Colonic mucosa (tissue), 4 donors: ENCODE results near the gene ZNF296. TPM values are rescaled to one million over a fixed set of nuclear protein-coding genes. Genes with fewer than 3 reads are reported as not detected.
A peak's percentile ranks its signal among the peaks of the same experiment; 100 is the strongest.
"Not testable (repeated sequence)": the region's sequence is repeated elsewhere in the genome, so short reads cannot be mapped to it uniquely, and the experiment has no call there.

Experiments used
- DNase-seq: peaks from one replicate; pipeline ENCODE4 v3.0.0-alpha.2; 2020
- H3K27ac ChIP-seq: fragments of 200-600 bp; one replicate; pipeline ENCODE4 v1.8.0; 2021
- H3K27me3 ChIP-seq: fragments of 200-600 bp; one replicate; pipeline ENCODE4 v1.8.0; 2021
- H3K36me3 ChIP-seq: fragments of 200-600 bp; one replicate; pipeline ENCODE4 v1.8.0; 2021
- H3K4me1 ChIP-seq: fragments of 200-600 bp; one replicate; pipeline ENCODE4 v1.8.0; 2021; ENCODE audit warnings: mild to moderate bottlenecking
- H3K4me3 ChIP-seq: fragments of 200-600 bp; one replicate; pipeline ENCODE4 v1.8.0; 2021
- H3K9ac ChIP-seq, 2 donors: one replicate each; pipeline ENCODE4 v1.7.0; 2013; ENCODE audit warnings: control low read depth in 2 of 2, low read depth in 2 of 2, low read length in 2 of 2
- H3K9me3 ChIP-seq: fragments of 200-600 bp; one replicate; pipeline ENCODE4 v1.8.0; 2021
- intact Hi-C: fragments of 100-400 bp; cut with DNase I; formaldehyde crosslinking; loops from one replicate; pipeline ENCODE4 v1.14.1; 2022
- total RNA-seq, 2 donors: library from RNA; stranded (reverse); fragmentation: NEBNext Ultra II Directional in 1 of 2; extraction: Animal tissue kit (Norgen Biotek cat#: 25700) in 1 of 2; gene quantifications; one replicate each; pipeline ENCODE4 v1.2.1, GENCODE V29; 2021
- TF ChIP-seq, protein P1 (sequence below): fragments of 200-600 bp; IDR thresholded peaks from one replicate; pipeline ENCODE4 v1.8.0; 2022; ENCODE audit warnings: antibody characterized with exemption, mild to moderate bottlenecking
- donor health status: healthy.
- donor health status: DM: no; HTN: no; CAD: no.
- donor health status: DM: no; HTN: no; CAD: no.

ZNF296 gene
- total RNA-seq, 2 donors from 2014 or later: 3.4 to 7.0 TPM

DNA sequence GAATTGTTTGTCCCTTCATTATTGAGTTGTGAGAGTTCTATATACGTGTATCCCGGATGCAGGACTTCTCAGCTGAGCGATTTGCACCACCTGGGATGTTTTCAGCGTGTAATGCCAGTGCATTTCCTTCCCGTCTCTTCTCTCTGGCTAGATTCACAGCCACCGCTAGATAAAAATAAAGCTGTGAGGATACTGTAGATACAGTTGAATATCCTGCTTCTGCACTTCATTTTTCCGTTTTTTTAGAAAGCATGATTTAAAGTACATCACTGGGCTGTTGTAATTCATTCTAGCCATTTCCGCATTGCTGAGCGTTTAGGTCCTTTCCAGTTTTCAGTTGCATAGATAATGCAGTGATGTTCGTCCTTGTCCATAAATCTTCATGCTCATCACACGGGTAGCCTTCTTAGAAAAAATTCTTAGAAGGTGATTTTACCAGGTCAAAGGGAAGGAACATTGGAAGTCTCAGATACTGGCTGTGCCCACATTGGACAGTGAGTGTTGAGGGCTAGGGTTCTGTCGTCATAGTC, 31.4 kb upstream of the ZNF296 start:
- no peaks in the 10 kb centered on the region for H3K27me3 ChIP-seq
- no peak overlapping the region for H3K9ac ChIP-seq
- intact Hi-C loops: no loop called here
- no peak overlapping the region for H3K27ac ChIP-seq
- peaks cover 10% of the 10 kb centered on the region for H3K4me1 ChIP-seq
- no peaks in the 10 kb centered on the region for H3K36me3 ChIP-seq
- H3K9me3 ChIP-seq: no peaks in the 10 kb centered on the region
- no peak overlapping the region for H3K4me3 ChIP-seq
- TF ChIP-seq, protein P1, sequence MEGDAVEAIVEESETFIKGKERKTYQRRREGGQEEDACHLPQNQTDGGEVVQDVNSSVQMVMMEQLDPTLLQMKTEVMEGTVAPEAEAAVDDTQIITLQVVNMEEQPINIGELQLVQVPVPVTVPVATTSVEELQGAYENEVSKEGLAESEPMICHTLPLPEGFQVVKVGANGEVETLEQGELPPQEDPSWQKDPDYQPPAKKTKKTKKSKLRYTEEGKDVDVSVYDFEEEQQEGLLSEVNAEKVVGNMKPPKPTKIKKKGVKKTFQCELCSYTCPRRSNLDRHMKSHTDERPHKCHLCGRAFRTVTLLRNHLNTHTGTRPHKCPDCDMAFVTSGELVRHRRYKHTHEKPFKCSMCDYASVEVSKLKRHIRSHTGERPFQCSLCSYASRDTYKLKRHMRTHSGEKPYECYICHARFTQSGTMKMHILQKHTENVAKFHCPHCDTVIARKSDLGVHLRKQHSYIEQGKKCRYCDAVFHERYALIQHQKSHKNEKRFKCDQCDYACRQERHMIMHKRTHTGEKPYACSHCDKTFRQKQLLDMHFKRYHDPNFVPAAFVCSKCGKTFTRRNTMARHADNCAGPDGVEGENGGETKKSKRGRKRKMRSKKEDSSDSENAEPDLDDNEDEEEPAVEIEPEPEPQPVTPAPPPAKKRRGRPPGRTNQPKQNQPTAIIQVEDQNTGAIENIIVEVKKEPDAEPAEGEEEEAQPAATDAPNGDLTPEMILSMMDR: no peak
- no peak for DNase-seq

DNA sequence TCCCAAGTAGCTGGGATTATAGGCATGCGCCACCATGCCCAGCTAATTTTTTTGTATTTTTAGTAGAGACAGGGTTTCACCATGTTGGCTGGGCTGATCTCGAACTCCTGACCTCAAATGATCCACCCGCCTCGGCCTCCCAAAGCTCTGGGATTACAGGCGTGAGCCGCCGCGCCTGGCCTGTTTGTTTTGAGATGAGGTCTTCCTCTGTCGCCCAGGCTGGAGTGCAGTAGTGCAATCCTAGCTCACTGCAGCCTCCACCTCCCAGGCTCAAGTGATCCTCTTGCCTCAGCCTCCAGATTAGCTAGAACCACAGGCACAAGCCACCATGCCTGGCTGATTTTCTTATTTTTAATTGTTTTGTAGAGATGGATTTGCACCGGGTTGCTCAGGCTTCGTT, 30.1 kb upstream of the ZNF296 start:
- H3K9ac ChIP-seq, H3K4me3 ChIP-seq, H3K36me3 ChIP-seq, H3K27ac ChIP-seq, H3K9me3 ChIP-seq, H3K27me3 ChIP-seq, intact Hi-C loops, DNase-seq: not testable (repeated sequence)
- peaks cover 13% of the 10 kb centered on the region for H3K4me1 ChIP-seq

DNA sequence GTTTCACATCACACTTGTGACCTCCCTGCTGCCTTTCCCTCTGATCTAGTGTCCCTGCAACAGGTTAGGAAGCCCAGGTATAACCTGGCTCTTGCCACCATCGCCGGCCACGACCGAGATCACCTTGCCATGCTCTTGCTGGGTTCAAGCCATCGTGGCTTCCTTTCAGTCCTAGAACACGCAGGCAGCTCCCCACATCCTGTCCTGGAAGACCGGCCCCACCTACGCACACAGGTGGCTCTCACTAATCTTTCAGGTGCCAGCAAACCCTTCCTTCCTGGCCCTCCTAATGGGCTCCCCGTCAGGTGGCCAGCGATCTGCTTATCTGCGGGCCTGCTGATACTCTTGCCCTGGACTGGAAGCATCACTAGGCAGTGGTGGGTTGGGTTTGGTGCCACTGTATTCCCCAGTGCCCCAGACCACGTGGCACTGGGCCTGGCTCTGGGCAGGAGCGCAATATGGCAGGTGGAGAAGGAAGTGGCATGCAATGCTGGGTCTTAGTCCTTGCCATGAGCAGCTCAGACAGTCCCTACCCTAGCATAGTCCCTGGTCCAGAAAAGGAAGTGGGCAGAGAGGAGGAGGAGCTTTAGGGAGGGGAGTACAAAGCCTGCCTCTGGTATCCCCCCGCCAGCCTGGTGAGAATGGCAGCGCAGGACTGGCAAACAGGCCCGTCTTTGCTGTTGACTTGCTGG, 28.5 kb upstream of the ZNF296 start:
- no peak overlapping the region for H3K4me3 ChIP-seq
- H3K4me1 ChIP-seq: peaks cover 16% of the 10 kb centered on the region
- no peaks in the 10 kb centered on the region for H3K9me3 ChIP-seq
- H3K36me3 ChIP-seq: no peaks in the 10 kb centered on the region
- intact Hi-C loops: no loop called here
- H3K27me3 ChIP-seq: no peaks in the 10 kb centered on the region
- H3K9ac ChIP-seq: no peak overlapping the region
- TF ChIP-seq, protein P1: no peak
- no peak overlapping the region for H3K27ac ChIP-seq
- no peak for DNase-seq

DNA sequence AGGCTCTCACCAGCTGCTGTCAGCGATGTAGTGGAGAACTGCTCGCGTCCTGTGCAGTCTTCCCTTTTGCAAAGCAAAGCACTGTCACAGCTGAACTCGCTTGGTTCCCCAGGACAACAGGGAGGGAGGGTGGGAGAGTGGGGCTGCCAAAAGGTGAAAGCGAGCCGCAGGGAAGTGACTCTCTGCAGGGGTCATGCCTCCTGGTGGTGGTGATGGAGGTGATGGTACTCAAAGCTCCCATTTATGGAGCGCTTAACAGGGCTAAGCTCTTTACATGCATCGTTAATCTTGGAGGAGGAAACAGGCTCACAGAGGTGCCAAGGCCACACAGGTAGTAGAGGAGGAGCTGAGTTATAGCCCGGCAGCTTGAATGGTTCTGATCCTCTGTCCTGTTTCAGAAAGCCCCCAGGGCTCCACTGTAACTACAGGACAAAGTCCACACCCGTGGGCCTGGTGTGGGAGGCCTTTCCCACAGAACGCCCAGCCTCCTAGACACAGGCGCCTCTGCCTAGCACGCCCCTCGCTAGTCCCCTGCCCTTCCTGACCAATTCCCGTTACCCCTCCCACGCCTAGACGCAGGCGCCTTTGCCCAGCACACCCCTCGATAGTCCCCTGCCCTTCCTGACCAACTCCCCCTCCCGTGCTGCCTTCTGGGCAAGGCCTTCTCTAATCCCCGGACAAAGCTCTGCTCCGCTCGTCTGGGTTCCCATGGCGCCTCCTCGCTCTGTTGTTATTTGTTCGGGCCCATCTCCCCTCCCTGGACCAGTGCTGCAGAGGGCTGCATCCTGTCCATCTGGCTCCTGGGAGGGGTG, 27.4 kb upstream of the ZNF296 start:
- Histone ChIP-seq H3K4me1 (peaks cover 16% of the 10 kb centered on the region), H3K36me3 (no peaks in the 10 kb centered on the region), H3K9ac (peak overlapping the region; percentile 3 to 21), H3K27me3 (no peaks in the 10 kb centered on the region), H3K9me3 (no peaks in the 10 kb centered on the region), H3K27ac (no peak overlapping the region), H3K4me3 (no peak overlapping the region)
- no peak for DNase-seq
- TF ChIP-seq, protein P1: no peak
- intact Hi-C loops: no loop called here

DNA sequence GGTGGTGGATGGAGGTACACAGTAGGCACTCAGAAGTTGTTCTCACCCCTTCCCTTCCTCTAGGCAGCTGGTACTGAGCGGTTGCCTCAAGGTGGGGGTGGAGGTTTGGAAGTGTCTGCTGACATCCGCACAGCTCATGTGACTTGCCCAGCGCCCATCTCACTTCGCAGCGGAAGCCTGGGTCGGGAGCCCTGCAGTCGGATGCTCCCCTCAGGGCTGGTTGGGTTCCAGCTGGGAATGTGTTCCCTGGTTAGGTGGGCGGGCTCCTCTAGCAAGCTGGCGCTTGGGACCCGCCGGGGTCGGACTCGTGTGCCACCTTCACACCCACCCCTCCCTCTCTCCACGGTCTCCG, 26.9 kb upstream of the ZNF296 start:
- no peaks in the 10 kb centered on the region for H3K27me3 ChIP-seq
- no peak overlapping the region for H3K27ac ChIP-seq
- no peaks in the 10 kb centered on the region for H3K9me3 ChIP-seq
- H3K9ac ChIP-seq: no peak overlapping the region
- H3K4me1 ChIP-seq: peaks cover 16% of the 10 kb centered on the region
- TF ChIP-seq, protein P1: no peak
- no peak overlapping the region for H3K4me3 ChIP-seq
- intact Hi-C loops: no loop called here
- H3K36me3 ChIP-seq: no peaks in the 10 kb centered on the region
- DNase-seq: no peak

DNA sequence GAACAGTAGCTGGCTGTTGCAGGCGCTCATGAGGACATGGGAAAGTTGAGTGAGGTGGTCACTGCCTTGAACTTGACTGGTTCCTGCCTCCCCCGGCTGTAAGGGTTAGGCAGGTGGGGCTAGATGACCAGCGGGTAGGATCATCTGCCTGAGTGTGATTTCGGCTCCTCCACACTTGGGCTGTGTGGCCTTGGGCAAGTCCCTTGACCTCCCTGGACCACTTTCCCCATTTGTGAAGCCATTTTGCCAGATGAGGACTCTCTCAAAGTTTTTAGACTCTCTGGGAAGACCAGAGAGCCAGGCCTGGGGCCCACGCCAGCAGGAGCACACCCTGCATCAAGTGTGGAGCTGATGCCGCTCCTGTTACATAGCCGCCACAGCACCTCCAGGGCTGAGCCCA, 26.2 kb upstream of the ZNF296 start:
- no peak overlapping the region for H3K9ac ChIP-seq
- no peaks in the 10 kb centered on the region for H3K27me3 ChIP-seq
- H3K4me1 ChIP-seq: peaks cover 16% of the 10 kb centered on the region
- H3K9me3 ChIP-seq: no peaks in the 10 kb centered on the region
- no peak overlapping the region for H3K27ac ChIP-seq
- H3K4me3 ChIP-seq: no peak overlapping the region
- H3K36me3 ChIP-seq: no peaks in the 10 kb centered on the region
- TF ChIP-seq, protein P1: no peak
- intact Hi-C loops: no loop called here
- no peak for DNase-seq
